ENCODE data around the gene ANKS6. TPM values are rescaled to one million over a fixed set of nuclear protein-coding genes. Genes with fewer than 3 reads are reported as not detected.

The ANKS6 gene
- total and polyA plus RNA-seq, 9 donors: 10.2 to 17.1 (median 14.2) TPM

DNA sequence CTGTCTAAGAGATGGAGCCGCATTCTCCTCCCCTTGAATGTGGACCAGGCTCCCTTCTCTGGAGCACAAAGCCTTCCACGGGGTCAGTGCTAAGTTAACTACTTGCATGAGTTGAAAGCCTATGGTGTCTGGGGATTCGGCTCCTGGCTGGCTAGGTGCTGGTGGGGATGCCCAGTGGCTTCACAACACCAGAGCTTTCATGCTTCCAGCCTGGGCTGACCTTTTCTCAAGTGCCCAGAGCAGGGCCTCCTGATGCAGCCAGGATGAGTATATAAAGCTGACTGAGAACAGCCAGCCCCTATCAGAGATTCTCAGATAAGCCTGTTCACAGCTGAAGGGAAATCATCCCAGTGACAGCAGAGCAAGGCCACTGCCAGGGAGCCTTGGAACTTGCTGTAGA lies 22.9 kb upstream of the ANKS6 start:
- 90% methylated on average over 2 of the region's 3 CpGs for WGBS (ENCODE audit: insufficient coverage)
- Histone ChIP-seq H3K4me1 (ENCODE audit: control insufficient read depth, insufficient read depth, low read length) (no peaks in the 10 kb centered on the region), H3K4me3 (ENCODE audit: low read length) (no peak overlapping the region), H3K27ac (ENCODE audit: low read length) (no peak overlapping the region), H3K27me3 (ENCODE audit: control insufficient read depth, insufficient read depth, low read length) (no peaks in the 10 kb centered on the region), H3K9me3 (replicated peaks; ENCODE audit: control insufficient read depth, low read depth, low read length) (peaks cover 3% of the 10 kb centered on the region), H3K36me3 (ENCODE audit: control insufficient read depth, insufficient read depth, low read length) (no peaks in the 10 kb centered on the region)
- no peak for DNase-seq

DNA sequence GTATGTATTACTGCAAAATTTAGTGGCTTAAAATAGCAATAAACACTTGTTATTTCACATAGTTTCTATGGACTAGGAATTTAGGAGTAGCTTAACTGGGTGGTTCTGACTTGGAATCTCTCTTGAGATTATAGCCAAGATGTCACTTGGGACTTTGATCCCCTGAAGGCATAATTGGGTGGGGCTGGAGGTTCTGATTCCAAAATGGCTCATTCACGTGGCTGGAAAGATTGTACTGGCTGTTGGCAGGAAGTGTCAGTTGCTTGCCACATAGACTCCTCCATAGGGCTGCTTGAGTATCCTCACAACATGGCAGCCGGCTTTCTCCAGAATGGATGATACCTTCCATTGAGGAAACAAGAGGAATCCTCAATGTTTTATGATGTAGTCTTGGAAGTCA lies 22.4 kb upstream of the ANKS6 start:
- no peak overlapping the region for H3K4me3 ChIP-seq (ENCODE audit: low read length)
- no peaks in the 10 kb centered on the region for H3K36me3 ChIP-seq (ENCODE audit: control insufficient read depth, insufficient read depth, low read length)
- no peaks in the 10 kb centered on the region for H3K4me1 ChIP-seq (ENCODE audit: control insufficient read depth, insufficient read depth, low read length)
- no CpG with 5 or more reads among the region's 2 CpGs for WGBS (ENCODE audit: insufficient coverage)
- no peak for DNase-seq
- no peak overlapping the region for H3K27ac ChIP-seq (ENCODE audit: low read length)
- H3K27me3 ChIP-seq (ENCODE audit: control insufficient read depth, insufficient read depth, low read length): no peaks in the 10 kb centered on the region
- H3K9me3 ChIP-seq (replicated peaks; ENCODE audit: control insufficient read depth, low read depth, low read length): peaks cover 3% of the 10 kb centered on the region

DNA sequence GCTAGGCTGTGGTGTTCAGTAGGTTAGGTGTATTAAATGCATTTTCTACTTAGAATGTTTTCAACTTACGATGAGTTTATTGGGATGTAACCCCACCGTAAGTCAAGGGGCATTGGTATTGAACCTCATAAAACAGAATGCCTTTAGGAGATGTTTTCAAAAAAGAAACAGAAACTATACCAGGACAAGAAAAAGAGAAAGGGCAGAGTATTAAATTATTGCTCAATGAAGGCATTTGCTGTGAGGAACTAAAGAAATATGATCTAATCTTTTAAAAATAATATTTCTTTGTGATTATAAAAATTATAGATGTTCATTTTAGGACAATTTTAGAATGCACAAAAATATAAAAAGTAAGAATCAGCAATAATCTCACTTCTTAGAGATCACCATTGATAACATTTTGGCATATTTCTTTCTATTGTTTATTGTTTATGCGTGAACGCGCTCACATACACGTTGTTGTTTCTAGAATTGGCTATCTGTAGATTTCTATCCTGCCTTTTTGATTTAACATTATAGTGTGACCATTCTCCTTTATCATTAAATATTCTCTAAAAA lies 19.1 kb upstream of the ANKS6 start:
- H3K36me3 ChIP-seq (ENCODE audit: control insufficient read depth, insufficient read depth, low read length): no peaks in the 10 kb centered on the region
- DNase-seq: no peak
- no CpG with 5 or more reads among the region's 6 CpGs for WGBS (ENCODE audit: insufficient coverage)
- H3K27me3 ChIP-seq (ENCODE audit: control insufficient read depth, insufficient read depth, low read length): no peaks in the 10 kb centered on the region
- no peaks in the 10 kb centered on the region for H3K4me1 ChIP-seq (ENCODE audit: control insufficient read depth, insufficient read depth, low read length)
- H3K4me3 ChIP-seq (ENCODE audit: low read length): no peak overlapping the region
- peaks cover 3% of the 10 kb centered on the region for H3K9me3 ChIP-seq (replicated peaks; ENCODE audit: control insufficient read depth, low read depth, low read length)
- H3K27ac ChIP-seq (ENCODE audit: low read length): no peak overlapping the region

- no peak for DNase-seq
- H3K4me3 ChIP-seq (ENCODE audit: low read length): no peak overlapping the region
- H3K27me3 ChIP-seq (ENCODE audit: control insufficient read depth, insufficient read depth, low read length): peaks cover 16% of the 10 kb centered on the region
- H3K9me3 ChIP-seq (replicated peaks; ENCODE audit: control insufficient read depth, low read depth, low read length): no peaks in the 10 kb centered on the region
- peaks cover 9% of the 10 kb centered on the region for H3K4me1 ChIP-seq (ENCODE audit: control insufficient read depth, insufficient read depth, low read length)
- 89% methylated on average over 1 of the region's 2 CpGs for WGBS (ENCODE audit: insufficient coverage)
- H3K27ac ChIP-seq (ENCODE audit: low read length): no peak overlapping the region
- H3K36me3 ChIP-seq (ENCODE audit: control insufficient read depth, insufficient read depth, low read length): no peaks in the 10 kb centered on the region
Measured at GRCh38 chr9:98811051-98811650, 14.8 kb upstream of the ANKS6 start.

- DNase-seq: no peak
- Histone ChIP-seq H3K27ac (ENCODE audit: low read length) (no peak overlapping the region), H3K4me1 (ENCODE audit: control insufficient read depth, insufficient read depth, low read length) (peaks cover 9% of the 10 kb centered on the region), H3K9me3 (replicated peaks; ENCODE audit: control insufficient read depth, low read depth, low read length) (no peaks in the 10 kb centered on the region), H3K4me3 (ENCODE audit: low read length) (no peak overlapping the region), H3K27me3 (ENCODE audit: control insufficient read depth, insufficient read depth, low read length) (peaks cover 20% of the 10 kb centered on the region), H3K36me3 (ENCODE audit: control insufficient read depth, insufficient read depth, low read length) (no peaks in the 10 kb centered on the region)
- WGBS (ENCODE audit: insufficient coverage): no CpG with 5 or more reads among the region's 3 CpGs
Measured at GRCh38 chr9:98810102-98810842, 13.9 kb upstream of the ANKS6 start.

GRCh38 chr9:98809311-98810101 lies 13.2 kb upstream of the ANKS6 start:
- Histone ChIP-seq H3K9me3 (replicated peaks; ENCODE audit: control insufficient read depth, low read depth, low read length) (no peaks in the 10 kb centered on the region), H3K4me3 (ENCODE audit: low read length) (no peak overlapping the region), H3K27ac (ENCODE audit: low read length) (no peak overlapping the region), H3K27me3 (ENCODE audit: control insufficient read depth, insufficient read depth, low read length) (peaks cover 21% of the 10 kb centered on the region), H3K4me1 (ENCODE audit: control insufficient read depth, insufficient read depth, low read length) (peaks cover 9% of the 10 kb centered on the region), H3K36me3 (ENCODE audit: control insufficient read depth, insufficient read depth, low read length) (no peaks in the 10 kb centered on the region)
- 63% methylated on average over 3 of the region's 9 CpGs for WGBS (ENCODE audit: insufficient coverage)
- DNase-seq: no peak

DNA sequence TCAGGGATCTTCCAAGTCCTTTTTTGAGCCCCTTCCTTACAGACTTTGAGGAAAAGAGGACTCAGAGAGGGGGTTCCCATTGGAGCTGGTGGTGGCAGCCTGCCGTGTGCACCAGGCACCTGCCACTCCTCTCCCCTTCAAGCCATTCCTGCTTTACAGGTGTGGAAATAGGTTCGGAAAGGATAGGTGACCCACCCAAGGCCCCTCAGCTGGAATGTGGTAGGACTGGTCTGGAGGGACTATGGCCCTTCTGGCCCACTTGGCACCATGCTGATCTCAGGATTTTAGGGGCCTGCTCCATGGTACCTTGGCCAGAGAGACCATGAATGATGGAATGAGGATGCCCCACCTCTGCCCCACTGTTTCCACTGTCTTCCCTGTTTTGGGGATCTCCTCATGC lies 12.5 kb upstream of the ANKS6 start:
- no peaks in the 10 kb centered on the region for H3K36me3 ChIP-seq (ENCODE audit: control insufficient read depth, insufficient read depth, low read length)
- DNase-seq: no peak
- no CpG with 5 or more reads among the region's 2 CpGs for WGBS (ENCODE audit: insufficient coverage)
- no peak overlapping the region for H3K4me3 ChIP-seq (ENCODE audit: low read length)
- peaks cover 9% of the 10 kb centered on the region for H3K4me1 ChIP-seq (ENCODE audit: control insufficient read depth, insufficient read depth, low read length)
- no peak overlapping the region for H3K27ac ChIP-seq (ENCODE audit: low read length)
- H3K9me3 ChIP-seq (replicated peaks; ENCODE audit: control insufficient read depth, low read depth, low read length): no peaks in the 10 kb centered on the region
- H3K27me3 ChIP-seq (ENCODE audit: control insufficient read depth, insufficient read depth, low read length): peaks cover 21% of the 10 kb centered on the region

DNA sequence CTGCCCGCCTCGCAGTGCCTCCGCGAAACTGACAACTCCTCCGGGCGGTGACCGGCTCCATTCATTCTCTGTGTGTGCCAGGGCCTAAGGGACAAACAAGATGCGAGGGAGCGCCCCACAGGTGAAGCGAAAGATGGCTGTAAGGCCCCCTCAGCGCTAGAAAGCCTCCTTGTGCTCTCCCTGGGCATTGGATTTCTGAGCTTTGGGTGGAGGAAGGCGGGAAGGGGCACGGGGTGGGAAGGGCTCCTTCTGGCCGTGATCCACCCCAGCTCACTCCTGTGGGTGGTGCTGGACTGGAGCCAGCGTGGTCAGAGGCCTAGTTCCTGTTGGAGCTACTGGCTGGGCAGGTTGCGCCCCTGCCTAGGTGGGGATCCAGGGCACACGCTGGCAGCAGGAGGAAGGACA lies 12.1 kb upstream of the ANKS6 start:
- H3K27ac ChIP-seq (ENCODE audit: low read length): no peak overlapping the region
- peak overlapping the region; percentile 54 for H3K4me3 ChIP-seq (ENCODE audit: low read length)
- H3K27me3 ChIP-seq (ENCODE audit: control insufficient read depth, insufficient read depth, low read length): peaks cover 21% of the 10 kb centered on the region

DNA sequence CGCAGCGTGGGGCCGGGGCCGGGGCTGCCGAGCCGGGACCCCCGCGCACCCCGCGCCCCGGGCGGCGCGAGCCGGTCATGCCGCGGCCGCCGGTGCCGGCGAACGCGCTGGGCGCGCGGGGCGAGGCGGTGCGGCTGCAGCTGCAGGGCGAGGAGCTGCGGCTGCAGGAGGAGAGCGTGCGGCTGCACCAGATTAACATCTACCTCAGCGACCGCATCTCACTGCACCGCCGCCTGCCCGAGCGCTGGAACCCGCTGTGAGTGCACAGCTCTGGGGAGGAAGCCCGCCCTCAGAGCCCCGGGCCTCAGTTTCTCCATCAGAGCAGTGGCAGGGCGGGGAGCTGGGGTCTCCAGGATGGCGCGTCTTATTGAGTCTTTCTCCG lies 11.4 kb upstream of the ANKS6 start:
- Histone ChIP-seq H3K4me1 (ENCODE audit: control insufficient read depth, insufficient read depth, low read length) (peaks cover 9% of the 10 kb centered on the region), H3K27ac (ENCODE audit: low read length) (no peak overlapping the region), H3K36me3 (ENCODE audit: control insufficient read depth, insufficient read depth, low read length) (no peaks in the 10 kb centered on the region), H3K27me3 (ENCODE audit: control insufficient read depth, insufficient read depth, low read length) (peaks cover 26% of the 10 kb centered on the region), H3K4me3 (ENCODE audit: low read length) (peak overlapping the region; percentile 54), H3K9me3 (replicated peaks; ENCODE audit: control insufficient read depth, low read depth, low read length) (no peaks in the 10 kb centered on the region)
- under 1% methylated on average over 45 of the region's 46 CpGs for WGBS (ENCODE audit: insufficient coverage)
- no peak for DNase-seq

More for the DNA sequence above, 12.1 kb upstream of the ANKS6 start:
- WGBS (ENCODE audit: insufficient coverage): 34% methylated on average over 14 of the region's 17 CpGs
- Histone ChIP-seq H3K9me3 (replicated peaks; ENCODE audit: control insufficient read depth, low read depth, low read length) (no peaks in the 10 kb centered on the region), H3K36me3 (ENCODE audit: control insufficient read depth, insufficient read depth, low read length) (no peaks in the 10 kb centered on the region), H3K4me1 (ENCODE audit: control insufficient read depth, insufficient read depth, low read length) (peaks cover 9% of the 10 kb centered on the region)
- no peak for DNase-seq

All from muscle of leg (tissue), 11 donors.